ENCODE results near the gene RAF1. TPM values are rescaled to one million over a fixed set of nuclear protein-coding genes. Genes with fewer than 3 reads are reported as not detected.

Gene RAF1
- total and polyA plus RNA-seq, 9 of the 15 experiments (the other 6 are each of a cell fraction or from before 2014, with no cell fraction given), result 28.0 to 183 (median 85.6) TPM

GRCh38 chr3:12556690-12557472 lies 107.0 kb downstream of the RAF1 start, which contains the start of gene MKRN2 (continued):
- TF ChIP-seq GTF2B (IDR thresholded peaks at IDR 0.05; ENCODE audit: extremely low read depth, insufficient read length) (peak; percentile 61), ZNF668 (CRISPR knock-in tag; IDR thresholded peaks at IDR 0.05) (no peak), ATF3 (IDR thresholded peaks at IDR 0.05) (no peak), ATF3 (CRISPR knock-in tag; conservative IDR thresholded peaks at IDR 0.05) (peak; percentile 81), ZBTB5 (IDR thresholded peaks at IDR 0.05) (no peak), FOXK2 (conservative IDR thresholded peaks at IDR 0.05 in 1 of 2, IDR thresholded peaks at IDR 0.05 in 1 of 2; ENCODE audit: low read depth in 2 of 2) (peak; percentile 7 to 18; a peak in 1 of 4 replicates), ID3 (CRISPR knock-in tag; IDR thresholded peaks at IDR 0.05) (no peak), ID3 (tag; IDR thresholded peaks at IDR 0.05) (peak; percentile 93), ZNF318 (IDR thresholded peaks at IDR 0.05; ENCODE audit: borderline replicate concordance in 1 of 2, low read depth in 1 of 2) (no peak), NR2F6 (CRISPR knock-in tag; IDR thresholded peaks at IDR 0.05) (no peak), ZNF3 (CRISPR knock-in tag; IDR thresholded peaks at IDR 0.05) (no peak), ZNF586 (CRISPR knock-in tag; conservative IDR thresholded peaks at IDR 0.05) (no peak), TAF9B (IDR thresholded peaks at IDR 0.05; ENCODE audit: partially characterized antibody) (peak; percentile 89), ZNF766 (CRISPR knock-in tag; conservative IDR thresholded peaks at IDR 0.05) (peak; percentile 52; the same call in 1 of the 2 replicates), LEF1 (IDR thresholded peaks at IDR 0.05) (0 out of 2 replicates have a peak, but pooled peaks have one; percentile 17)

Measured in K562 (cell line).